Endothelial cell of umbilical vein (primary cell): ENCODE results near the gene CP. TPM values are rescaled to one million over a fixed set of nuclear protein-coding genes. Genes with fewer than 3 reads are reported as not detected.

Experiments
- BruUV-seq: library from RNA; stranded (reverse); fragments of 400-500 nt; replicated peaks from 2 replicates; lab custom pipeline; 2021; lab: Mats Ljungman, UMichigan
- CTCF ChIA-PET: fragments of 300-600, 350-600 bp; sonication (Branson Sonifier 250); formaldehyde crosslinking; loops from one replicate; lab custom pipeline; 2021; ENCODE audit warnings: antibody characterized with exemption, inconsistent platforms; lab: Charles Lee
- POLR2A ChIA-PET: fragments of 300-600, 350-600 bp; sonication (Branson Sonifier 250); formaldehyde crosslinking; loops from one replicate; lab custom pipeline; 2021; ENCODE audit warnings: antibody characterized with exemption, inconsistent platforms; lab: Charles Lee
- DNase-seq: peaks from one replicate; pipeline ENCODE4 v3.0.0-alpha.2; 2011; ENCODE audit warnings: low read depth, low spot score
- FAIRE-seq: peaks from 2 replicates; lab custom pipeline; 2011; peaks lifted over from hg19 to GRCh38; lab: Jason Lieb, UNC
- H2AFZ ChIP-seq: 2 replicates; pipeline ENCODE4 v1.6.0; 2012; ENCODE audit warnings: low read depth, low read length, control low read depth, inconsistent platforms
- H3K27ac ChIP-seq: 2 replicates; pipeline ENCODE4 v1.5.1; 2011; ENCODE audit warnings: low read depth, mild to moderate bottlenecking, control low read depth, low read length, moderate library complexity; ENCODE audit not compliant: insufficient read depth
- H3K27me3 ChIP-seq, 2 experiments: 2 replicates each; pipeline versions ENCODE4 v1.6.0 to v1.6.1; 2011; ENCODE audit warnings: low read length in 2 of 2, mixed read lengths in 1 of 2; ENCODE audit not compliant: control insufficient read depth in 2 of 2, insufficient read depth in 2 of 2
- H3K36me3 ChIP-seq, 2 experiments: 2 replicates in 1 of 2; 3 replicates in 1 of 2; pipeline ENCODE4 v1.5.1; 2011; ENCODE audit warnings: low read length in 2 of 2, mild to moderate bottlenecking in 1 of 2, moderate library complexity in 1 of 2; ENCODE audit not compliant: control insufficient read depth in 2 of 2, insufficient read depth in 2 of 2; ENCODE audit errors: extremely low read depth in 1 of 2
- H3K4me1 ChIP-seq: 3 replicates; pipeline ENCODE4 v1.5.1; 2011; ENCODE audit warnings: mild to moderate bottlenecking, low read length; ENCODE audit not compliant: control insufficient read depth, insufficient read depth; ENCODE audit errors: extremely low read depth
- H3K4me2 ChIP-seq: 2 replicates; pipeline ENCODE4 v1.6.1; 2011; ENCODE audit warnings: low read length, control low read depth, mixed read lengths; ENCODE audit not compliant: insufficient read depth
- H3K4me3 ChIP-seq, 3 experiments: fragments of 200-600 bp in 1 of 3; sonication (generic), shearing (Covaris generic) in 1 of 3; replicated peaks in 1 of 3; 2 replicates each; pipeline ENCODE4 v1.5.1; 2011 to 2016; ENCODE audit warnings: control low read depth in 3 of 3, low read length in 3 of 3, mild to moderate bottlenecking in 2 of 3, inconsistent platforms in 1 of 3, low read depth in 1 of 3, moderate library complexity in 1 of 3; ENCODE audit not compliant: insufficient read depth in 1 of 3
- H3K79me2 ChIP-seq: 2 replicates; pipeline ENCODE4 v1.6.0; 2012; ENCODE audit warnings: low read length, inconsistent platforms; ENCODE audit not compliant: control insufficient read depth, insufficient read depth
- H3K9ac ChIP-seq: replicated peaks from 2 replicates; pipeline ENCODE3; 2011; ENCODE audit warnings: low read length, control low read depth; ENCODE audit not compliant: insufficient read depth; ENCODE audit errors: extremely low read depth
- H3K9me1 ChIP-seq: replicated peaks from 3 replicates; pipeline ENCODE4 v1.6.0; 2011; ENCODE audit warnings: mild to moderate bottlenecking, low read length; ENCODE audit not compliant: control insufficient read depth, insufficient read depth; ENCODE audit errors: extremely low read depth
- H3K9me3 ChIP-seq: replicated peaks from 2 replicates; pipeline ENCODE4 v1.5.1; 2012; ENCODE audit warnings: low read length, inconsistent platforms; ENCODE audit not compliant: control insufficient read depth, insufficient read depth
- H4K20me1 ChIP-seq: replicated peaks from 2 replicates; pipeline ENCODE3; 2011; ENCODE audit warnings: mild to moderate bottlenecking, low read length; ENCODE audit not compliant: control insufficient read depth, insufficient read depth; ENCODE audit errors: extremely low read depth
- CTCF ChIP-seq, 2 donors: IDR thresholded peaks; 1 replicate in 1 of 2; 2 replicates in 1 of 2; pipeline ENCODE4 v1.5.1; 2011; ENCODE audit warnings: low read length in 2 of 2, mild to moderate bottlenecking in 2 of 2, moderate library complexity in 2 of 2, control low read depth in 1 of 2, inconsistent platforms in 1 of 2, low read depth in 1 of 2; ENCODE audit not compliant: insufficient read depth in 1 of 2; ENCODE audit errors: extremely low read depth in 1 of 2
- EZH2 ChIP-seq: IDR thresholded peaks from 2 replicates; pipeline ENCODE4 v1.6.1; 2012; ENCODE audit warnings: borderline replicate concordance, low read depth, mild to moderate bottlenecking, moderate library complexity, low read length, inconsistent platforms; ENCODE audit not compliant: severe bottlenecking
- FOS ChIP-seq: IDR thresholded peaks from 2 replicates; pipeline ENCODE4 v1.6.1; 2011; ENCODE audit warnings: mild to moderate bottlenecking, low read length, moderate library complexity, borderline replicate concordance; ENCODE audit not compliant: insufficient read depth
- MAX ChIP-seq: IDR thresholded peaks from 2 replicates; pipeline ENCODE4 v1.6.1; 2011; ENCODE audit not compliant: insufficient read depth, insufficient read length
- POLR2A ChIP-seq: IDR thresholded peaks from 2 replicates; pipeline ENCODE4 v1.6.1; 2012; ENCODE audit warnings: low read depth, mild to moderate bottlenecking, control low read depth, low read length
- POLR2AphosphoS5 ChIP-seq: IDR thresholded peaks from 2 replicates; pipeline ENCODE4 v1.6.1; 2012; ENCODE audit warnings: low read depth, mild to moderate bottlenecking, control low read depth, low read length, moderate library complexity; ENCODE audit not compliant: insufficient read depth
- dilution Hi-C: fragments of 300-500 bp; cut with MboI; formaldehyde crosslinking; loops from one replicate; pipeline ENCODE4 v1.15.0; 2019; ENCODE audit warnings: low sequenced_read_pairs; ENCODE audit not compliant: extremely low pct_ligation_motif_present
- intact Hi-C: fragments of 100-400 bp; cut with micrococcal nuclease; formaldehyde crosslinking; loops from one replicate; pipeline ENCODE4 v1.10.0; 2022
- polyA plus RNA-seq, 4 experiments: library from polyadenylated mRNA; depleted of rRNA in 3 of 4; stranded (reverse) in 3 of 4; unstranded in 1 of 4; fragments of >200 nt; gene quantifications; 2 replicates each; pipeline versions ENCODE4 v1.2.1 to v1.2.3, GENCODE V29; 2011 to 2012; ENCODE audit warnings: missing spikeins in 1 of 4
- total RNA-seq: library from RNA; stranded (reverse); gene quantifications from 2 replicates; pipeline ENCODE4 v1.2.3, GENCODE V29; 2021

CP gene
- total and polyA plus RNA-seq, 2 donors (not counting 3 experiments of a cell fraction or from before 2014, with no cell fraction given) = not detected

GRCh38 chr3:149247929-149248691, 26.5 kb upstream of the CP start:
- POLR2A ChIA-PET = no interaction called here
- peak overlapping the region; percentile 6 for H3K27ac ChIP-seq
- H4K20me1 ChIP-seq = no peaks in the 10 kb centered on the region
- TF ChIP-seq FOS = no peak
- TF ChIP-seq CTCF (IDR thresholded peaks at IDR 0.05; ENCODE audit: extremely low read depth in 1 of 2, insufficient read depth in 1 of 2, low read depth in 1 of 2, low read length in 2 of 2) = no peak
- no peak for TF ChIP-seq POLR2A
- TF ChIP-seq POLR2AphosphoS5 = no peak
- TF ChIP-seq MAX = no peak
- no peak for TF ChIP-seq EZH2
- DNase-seq (peak; percentile 40), FAIRE-seq (no peak)
- intact Hi-C loops = no loop called here
- H3K9me3 ChIP-seq = no peaks in the 10 kb centered on the region
- dilution Hi-C loops = no loop called here
- H3K4me2 ChIP-seq = peak overlapping the region; percentile 60
- peaks cover 20% of the 10 kb centered on the region for H3K4me1 ChIP-seq
- peak overlapping the region in 1 of 3 experiments; percentile 10 for H3K4me3 ChIP-seq
- H3K36me3 ChIP-seq = no peaks in the 10 kb centered on the region
- no peaks in the 10 kb centered on the region for H3K79me2 ChIP-seq
- no peaks in the 10 kb centered on the region for H3K9me1 ChIP-seq
- H3K9ac ChIP-seq = no peak overlapping the region
- no peak overlapping the region for H2AFZ ChIP-seq
- BruUV-seq = no TSS peak
- no peaks in the 10 kb centered on the region for H3K27me3 ChIP-seq
- CTCF ChIA-PET = no interaction called here
